LNCaP clone FGC (cell line): ENCODE results near the gene MPZL1.

Experiments
- DNase-seq: peaks from one replicate; pipeline ENCODE4 v3.0.0-alpha.2; 2011; ENCODE audit warnings: low read depth
- H3K4me3 ChIP-seq: 2 replicates; pipeline ENCODE4 v1.5.1; 2011; ENCODE audit warnings: mild to moderate bottlenecking, low read depth, low read length, control low read depth
- CTCF ChIP-seq: IDR thresholded peaks from 2 replicates; pipeline ENCODE4 v1.5.1; 2012; ENCODE audit warnings: mild to moderate bottlenecking; ENCODE audit not compliant: control insufficient read depth, insufficient read depth; ENCODE audit errors: extremely low read depth

The MPZL1 gene

GRCh38 chr1:167781558-167781957 lies 59.8 kb downstream of the MPZL1 start:
- TF ChIP-seq CTCF = no peak
- DNase-seq = no peak
- no peak overlapping the region for H3K4me3 ChIP-seq

GRCh38 chr1:167782946-167783345 lies 61.2 kb downstream of the MPZL1 start:
- TF ChIP-seq CTCF = no peak
- DNase-seq = no peak
- no peak overlapping the region for H3K4me3 ChIP-seq

- no peak overlapping the region for H3K4me3 ChIP-seq
- no peak for DNase-seq
- TF ChIP-seq CTCF = no peak
Observed at GRCh38 chr1:167784876-167785550, 63.2 kb downstream of the MPZL1 start.

- no peak for TF ChIP-seq CTCF
- no peak for DNase-seq
- no peak overlapping the region for H3K4me3 ChIP-seq
Observed at GRCh38 chr1:167786502-167786901, 64.7 kb downstream of the MPZL1 start.

- no peak for DNase-seq
- H3K4me3 ChIP-seq = no peak overlapping the region
- TF ChIP-seq CTCF = no peak
Observed at GRCh38 chr1:167789501-167789900, 67.7 kb downstream of the MPZL1 start.

GRCh38 chr1:167790117-167790516 lies 68.3 kb downstream of the MPZL1 start:
- DNase-seq = no peak
- no peak overlapping the region for H3K4me3 ChIP-seq
- no peak for TF ChIP-seq CTCF
